H9 (cell line): Measurements from ENCODE around the gene MFSD1. TPM values are rescaled to one million over a fixed set of nuclear protein-coding genes. Genes with fewer than 3 reads are reported as not detected.

Source experiments
- DNase-seq: peaks from one replicate; pipeline ENCODE4 v3.0.0-alpha.2; 2017
- H2AFZ ChIP-seq: one replicate; pipeline ENCODE4 v1.6.1; 2013; ENCODE audit warnings: mild to moderate bottlenecking, low read length, control low read depth, moderate library complexity
- H2AK5ac ChIP-seq: 2 replicates; pipeline ENCODE4 v1.6.1; 2013; ENCODE audit warnings: low read length, control low read depth, mixed read lengths; ENCODE audit not compliant: insufficient read length
- H2BK120ac ChIP-seq: one replicate; pipeline ENCODE4 v1.6.1; 2013; ENCODE audit warnings: low read depth, mild to moderate bottlenecking, low read length, control low read depth, inconsistent platforms; ENCODE audit not compliant: poor library complexity, severe bottlenecking
- H2BK12ac ChIP-seq: 2 replicates; pipeline ENCODE4 v1.6.1; 2013; ENCODE audit warnings: low read length, control low read depth, mixed read lengths, low read depth; ENCODE audit not compliant: insufficient read length
- H2BK15ac ChIP-seq: 2 replicates; pipeline ENCODE4 v1.6.1; 2013; ENCODE audit warnings: low read depth, low read length, control low read depth
- H2BK20ac ChIP-seq: one replicate; pipeline ENCODE4 v1.6.1; 2013; ENCODE audit warnings: low read depth, mild to moderate bottlenecking, low read length, control low read depth, inconsistent platforms; ENCODE audit not compliant: poor library complexity, severe bottlenecking
- H2BK5ac ChIP-seq: 2 replicates; pipeline ENCODE4 v1.6.1; 2013; ENCODE audit warnings: low read length, control low read depth, mixed read lengths; ENCODE audit not compliant: insufficient read length
- H3K14ac ChIP-seq: 2 replicates; pipeline ENCODE4 v1.6.1; 2013; ENCODE audit warnings: low read length, control low read depth; ENCODE audit not compliant: insufficient read depth
- H3K18ac ChIP-seq: 2 replicates; pipeline ENCODE4 v1.6.1; 2013; ENCODE audit warnings: low read depth, mild to moderate bottlenecking, mixed read lengths, low read length, control low read depth; ENCODE audit not compliant: insufficient read length
- H3K23ac ChIP-seq: 2 replicates; pipeline ENCODE4 v1.6.1; 2013; ENCODE audit warnings: low read length, control low read depth, mixed read lengths, low read depth; ENCODE audit not compliant: insufficient read length
- H3K23me2 ChIP-seq: 2 replicates; pipeline ENCODE4 v1.6.1; 2013; ENCODE audit warnings: low read depth, mild to moderate bottlenecking, mixed read lengths, low read length, control low read depth; ENCODE audit not compliant: insufficient read length, poor library complexity, severe bottlenecking
- H3K27ac ChIP-seq: 2 replicates; pipeline ENCODE4 v1.5.1; 2013; ENCODE audit warnings: low read length, control low read depth, mixed read lengths, low read depth; ENCODE audit not compliant: insufficient read length
- H3K27me3 ChIP-seq: 2 replicates; pipeline ENCODE4 v1.6.1; 2013; ENCODE audit warnings: low read length, control low read depth, inconsistent platforms; ENCODE audit not compliant: insufficient read depth
- H3K4ac ChIP-seq: 2 replicates; pipeline ENCODE4 v1.6.1; 2013; ENCODE audit warnings: low read depth, mild to moderate bottlenecking, control low read depth, inconsistent platforms, low read length, moderate library complexity
- H3K4me1 ChIP-seq: 2 replicates; pipeline ENCODE4 v1.6.1; 2013; ENCODE audit warnings: low read length, control low read depth, inconsistent platforms; ENCODE audit not compliant: insufficient read depth
- H3K4me2 ChIP-seq: 2 replicates; pipeline ENCODE4 v1.6.1; 2013; ENCODE audit warnings: low read length, control low read depth, mixed read lengths; ENCODE audit not compliant: insufficient read length, insufficient read depth
- H3K56ac ChIP-seq: 2 replicates; pipeline ENCODE4 v1.6.1; 2013; ENCODE audit warnings: low read depth, mild to moderate bottlenecking, mixed read lengths, low read length, control low read depth; ENCODE audit not compliant: insufficient read length
- H3K79me1 ChIP-seq: 2 replicates; pipeline ENCODE4 v1.6.1; 2013; ENCODE audit warnings: low read depth, mild to moderate bottlenecking, moderate library complexity, low read length, control low read depth, inconsistent platforms; ENCODE audit not compliant: insufficient read depth, poor library complexity, severe bottlenecking
- H3K79me2 ChIP-seq: 2 replicates; pipeline ENCODE4 v1.6.1; 2013; ENCODE audit warnings: low read length, control low read depth, inconsistent platforms; ENCODE audit not compliant: insufficient read depth
- H3K9ac ChIP-seq: 2 replicates; pipeline ENCODE4 v1.6.1; 2013; ENCODE audit warnings: low read length, control low read depth, mixed read lengths; ENCODE audit not compliant: insufficient read length; ENCODE audit errors: extremely low read depth
- H3K9me3 ChIP-seq: one replicate; pipeline ENCODE4 v1.6.1; 2013; ENCODE audit warnings: low read depth, low read length, inconsistent platforms; ENCODE audit not compliant: control insufficient read depth
- H3T11ph ChIP-seq: one replicate; pipeline ENCODE4 v1.6.1; 2013; ENCODE audit warnings: mild to moderate bottlenecking, low read length, control low read depth, inconsistent platforms
- H4K20me1 ChIP-seq: one replicate; pipeline ENCODE4 v1.6.1; 2013; ENCODE audit not compliant: control insufficient read depth, insufficient read length, insufficient read depth
- H4K5ac ChIP-seq: 2 replicates; pipeline ENCODE4 v1.6.1; 2013; ENCODE audit warnings: low read depth, mild to moderate bottlenecking, mixed read lengths, low read length, control low read depth; ENCODE audit not compliant: insufficient read length
- H4K8ac ChIP-seq: replicated peaks from 2 replicates; pipeline ENCODE4 v1.6.1; 2013; ENCODE audit warnings: low read length, control low read depth, mixed read lengths, low read depth; ENCODE audit not compliant: insufficient read length
- H4K91ac ChIP-seq: 2 replicates; pipeline ENCODE4 v1.6.1; 2013; ENCODE audit warnings: low read depth, mild to moderate bottlenecking, moderate library complexity, mixed read lengths, low read length, control low read depth; ENCODE audit not compliant: insufficient read length
- H3K27ac Mint-ChIP-seq, 3 experiments: 2 replicates in 2 of 3; 3 replicates in 1 of 3; pipeline ENCODE4 v1.8.0; 2020 to 2021; ENCODE audit warnings: mixed read lengths in 3 of 3, mild to moderate bottlenecking in 1 of 3, moderate library complexity in 1 of 3
- H3K27me3 Mint-ChIP-seq: 2 replicates; pipeline ENCODE4 v1.8.0; 2021; ENCODE audit warnings: low read depth, mild to moderate bottlenecking, moderate library complexity, mixed read lengths
- H3K36me3 Mint-ChIP-seq, 3 experiments: 2 replicates in 2 of 3; 3 replicates in 1 of 3; pipeline ENCODE4 v1.8.0; 2020 to 2021; ENCODE audit warnings: low read depth in 3 of 3, mixed read lengths in 3 of 3; ENCODE audit not compliant: insufficient read depth in 1 of 3
- H3K4me1 Mint-ChIP-seq, 2 experiments: 2 replicates each; pipeline ENCODE4 v1.8.0; 2020; ENCODE audit warnings: mixed read lengths in 2 of 2
- H3K4me3 Mint-ChIP-seq, 2 experiments: 2 replicates in 1 of 2; 3 replicates in 1 of 2; pipeline ENCODE4 v1.8.0; 2020 to 2021; ENCODE audit warnings: mild to moderate bottlenecking in 2 of 2, mixed read lengths in 2 of 2, moderate library complexity in 1 of 2
- H3K9me3 Mint-ChIP-seq, 2 experiments: 2 replicates in 1 of 2; 3 replicates in 1 of 2; pipeline ENCODE4 v1.8.0; 2020; ENCODE audit warnings: mild to moderate bottlenecking in 2 of 2, mixed read lengths in 2 of 2, moderate library complexity in 1 of 2
- whole genome bisulfite sequencing: extraction: QIAGEN DNeasy Blood & Tissue Kit; methylation state at CpG from one replicate; pipeline ENCODE4 v1.1.7; 2013; ENCODE audit warnings: missing lambda C conversion rate, low lambda C conversion rate, mixed read lengths; ENCODE audit not compliant: insufficient read length; ENCODE audit errors: extremely low coverage; 5-methylcytosine and 5-hydroxymethylcytosine counted together
- total RNA-seq: library from RNA; stranded (reverse); gene quantifications from 2 replicates; pipeline ENCODE4 v1.2.1, GENCODE V29; 2021
- TF ChIP-seq, protein P1 (sequence below): fragments of 200-600 bp; sonication (generic); conservative IDR thresholded peaks from 3 replicates; pipeline ENCODE4 v1.8.0; 2021; ENCODE audit warnings: antibody characterized with exemption, mild to moderate bottlenecking

MFSD1 gene
- total RNA-seq, 1 experiment from 2014 or later, result 9.5 TPM

DNA sequence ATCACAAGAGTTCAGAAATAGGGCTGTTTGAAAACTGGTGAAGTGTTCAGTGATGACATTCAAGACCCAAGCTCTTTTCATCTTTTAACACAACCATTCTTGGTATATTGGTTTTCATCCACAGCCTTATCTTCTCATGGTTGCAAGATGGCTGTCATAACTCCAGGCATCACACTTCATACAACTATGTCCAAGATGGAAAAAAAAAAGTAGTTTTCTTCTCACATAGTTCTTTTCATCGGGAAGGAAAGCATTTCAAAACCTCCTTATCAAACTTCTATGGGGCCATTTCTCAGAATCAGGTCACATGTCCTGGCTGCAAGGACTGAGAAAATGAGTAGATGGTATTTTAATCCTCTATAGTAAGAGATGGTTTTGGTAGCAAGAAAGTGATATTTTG is 21.1 kb upstream of the MFSD1 start:
- H4K20me1 ChIP-seq, result no peaks in the 10 kb centered on the region
- H4K8ac ChIP-seq, result no peak overlapping the region
- no CpG with 5 or more reads among the region's 1 CpG for WGBS
- no peak overlapping the region for H3K23ac ChIP-seq
- H3K27me3 ChIP-seq, result no peaks in the 10 kb centered on the region
- no peak overlapping the region for H2AFZ ChIP-seq
- H2BK15ac ChIP-seq, result no peak overlapping the region
- H2BK5ac ChIP-seq, result no peak overlapping the region
- H2BK12ac ChIP-seq, result no peak overlapping the region
- no peak overlapping the region for H3K9ac ChIP-seq
- TF ChIP-seq, protein P1, sequence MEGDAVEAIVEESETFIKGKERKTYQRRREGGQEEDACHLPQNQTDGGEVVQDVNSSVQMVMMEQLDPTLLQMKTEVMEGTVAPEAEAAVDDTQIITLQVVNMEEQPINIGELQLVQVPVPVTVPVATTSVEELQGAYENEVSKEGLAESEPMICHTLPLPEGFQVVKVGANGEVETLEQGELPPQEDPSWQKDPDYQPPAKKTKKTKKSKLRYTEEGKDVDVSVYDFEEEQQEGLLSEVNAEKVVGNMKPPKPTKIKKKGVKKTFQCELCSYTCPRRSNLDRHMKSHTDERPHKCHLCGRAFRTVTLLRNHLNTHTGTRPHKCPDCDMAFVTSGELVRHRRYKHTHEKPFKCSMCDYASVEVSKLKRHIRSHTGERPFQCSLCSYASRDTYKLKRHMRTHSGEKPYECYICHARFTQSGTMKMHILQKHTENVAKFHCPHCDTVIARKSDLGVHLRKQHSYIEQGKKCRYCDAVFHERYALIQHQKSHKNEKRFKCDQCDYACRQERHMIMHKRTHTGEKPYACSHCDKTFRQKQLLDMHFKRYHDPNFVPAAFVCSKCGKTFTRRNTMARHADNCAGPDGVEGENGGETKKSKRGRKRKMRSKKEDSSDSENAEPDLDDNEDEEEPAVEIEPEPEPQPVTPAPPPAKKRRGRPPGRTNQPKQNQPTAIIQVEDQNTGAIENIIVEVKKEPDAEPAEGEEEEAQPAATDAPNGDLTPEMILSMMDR, result no peak
- H3K18ac ChIP-seq, result no peak overlapping the region
- H4K91ac ChIP-seq, result no peak overlapping the region
- H3K79me1 ChIP-seq, result no peaks in the 10 kb centered on the region
- H3K14ac ChIP-seq, result no peak overlapping the region
- no peak overlapping the region for H3T11ph ChIP-seq
- H2BK20ac ChIP-seq, result no peak overlapping the region
- H3K27ac ChIP-seq, result no peak overlapping the region
- H3K27me3 Mint-ChIP-seq, result no peaks in the 10 kb centered on the region; the same call in 1 of the 2 replicates
- no peaks in the 10 kb centered on the region for H3K4me1 Mint-ChIP-seq
- no peaks in the 10 kb centered on the region for H3K9me3 Mint-ChIP-seq
- no peak overlapping the region for H4K5ac ChIP-seq
- H2BK120ac ChIP-seq, result no peak overlapping the region
- H3K4ac ChIP-seq, result no peak overlapping the region
- H2AK5ac ChIP-seq, result no peak overlapping the region
- no peak for DNase-seq
- H3K79me2 ChIP-seq, result no peaks in the 10 kb centered on the region
- no peaks in the 10 kb centered on the region for H3K36me3 Mint-ChIP-seq
- no peak overlapping the region for H3K4me2 ChIP-seq
- H3K23me2 ChIP-seq, result no peaks in the 10 kb centered on the region
- H3K4me1 ChIP-seq, result no peaks in the 10 kb centered on the region
- H3K4me3 Mint-ChIP-seq, result no peak overlapping the region
- H3K9me3 ChIP-seq, result no peaks in the 10 kb centered on the region
- no peak overlapping the region for H3K27ac Mint-ChIP-seq
- H3K56ac ChIP-seq, result no peak overlapping the region
